GM18526 (cell line): ENCODE data around the gene TMEM250.

Experiments used
- POLR2A ChIP-seq: IDR thresholded peaks from 3 replicates; pipeline ENCODE4 v1.6.1; 2011; ENCODE audit not compliant: insufficient read length; ENCODE audit errors: extremely low read depth

The TMEM250 gene

GRCh38 chr9:136087741-136088480 is 30.8 kb downstream of the TMEM250 start:
- no peak for TF ChIP-seq POLR2A

- no peak for TF ChIP-seq POLR2A
Measured at GRCh38 chr9:136086951-136087740, 31.5 kb downstream of the TMEM250 start.

- TF ChIP-seq POLR2A, result no peak
Measured at GRCh38 chr9:136086213-136086881, 32.3 kb downstream of the TMEM250 start.

GRCh38 chr9:136085815-136086212 is 32.9 kb downstream of the TMEM250 start:
- TF ChIP-seq POLR2A, result no peak

- TF ChIP-seq POLR2A, result no peak
Measured at GRCh38 chr9:136084063-136084944, 34.4 kb downstream of the TMEM250 start.

GRCh38 chr9:136083558-136084062 is 35.1 kb downstream of the TMEM250 start:
- TF ChIP-seq POLR2A, result no peak

- no peak for TF ChIP-seq POLR2A
Measured at GRCh38 chr9:136082496-136083361, 35.9 kb downstream of the TMEM250 start.

GRCh38 chr9:136081826-136082495 is 36.7 kb downstream of the TMEM250 start:
- no peak for TF ChIP-seq POLR2A

- TF ChIP-seq POLR2A, result no peak
Measured at GRCh38 chr9:136081113-136081825, 37.4 kb downstream of the TMEM250 start.

GRCh38 chr9:136080716-136081112 is 38.0 kb downstream of the TMEM250 start:
- TF ChIP-seq POLR2A, result no peak

GRCh38 chr9:136079916-136080246 is 38.8 kb downstream of the TMEM250 start:
- no peak for TF ChIP-seq POLR2A

- no peak for TF ChIP-seq POLR2A
Measured at GRCh38 chr9:136079211-136079915, 39.3 kb downstream of the TMEM250 start.
